ENCODE measurements around the gene CD302.

GRCh38 chr2:159720676-159721075 is 77.3 kb downstream of the CD302 start:
- TF ChIP-seq CTCF (conservative IDR thresholded peaks at IDR 0.05 in 1 of 2, IDR thresholded peaks at IDR 0.05 in 1 of 2; ENCODE audit: extremely low read depth in 1 of 2, insufficient read depth in 1 of 2, low read depth in 1 of 2, low read length in 2 of 2) (no peak), EZH2 (IDR thresholded peaks at IDR 0.05; ENCODE audit: borderline replicate concordance, low read length) (no peak)

Data from mammary epithelial cell (primary cell).